ENCODE measurements around the gene CBARP.

GRCh38 chr19:1214299-1214861 is 23.4 kb downstream of the CBARP start:
- no peak for TF ChIP-seq CTCF (IDR thresholded peaks at IDR 0.05)
- TF ChIP-seq POLR2A (IDR thresholded peaks at IDR 0.05), result no peak

Measured in right lobe of liver (tissue), 4 donors.